PC-9 (cell line): ENCODE measurements around the gene DOC2A. TPM values are rescaled to one million over a fixed set of nuclear protein-coding genes. Genes with fewer than 3 reads are reported as not detected.

Experiments used
- BruUV-seq: library from RNA; stranded (reverse); fragments of 400-500 nt; replicated peaks from 2 replicates; lab custom pipeline; 2021; lab: Mats Ljungman, UMichigan
- CTCF ChIA-PET: fragments of 300-600 bp; sonication (Branson Sonifier 250); formaldehyde crosslinking; loops from one replicate; lab custom pipeline; 2022; ENCODE audit warnings: antibody characterized with exemption; lab: Charles Lee
- POLR2A ChIA-PET: fragments of 300-600 bp; sonication (Branson Sonifier 250); formaldehyde crosslinking; loops from one replicate; lab custom pipeline; 2022; ENCODE audit warnings: antibody characterized with exemption; ENCODE audit not compliant: unreplicated experiment; lab: Charles Lee
- DNase-seq, 2 experiments: peaks; one replicate each; pipeline versions ENCODE4 v3.0.0 to v3.0.0-alpha.2; 2015 to 2022; ENCODE audit warnings: mixed read lengths in 1 of 2
- H2AFZ ChIP-seq: fragments of 200-600 bp; sonication (generic); 2 replicates; pipeline ENCODE4 v1.8.1; 2017; ENCODE audit warnings: antibody characterized with exemption
- H3F3A ChIP-seq: fragments of 200-600 bp; sonication (generic); 2 replicates; pipeline ENCODE4 v1.8.1; 2017; ENCODE audit warnings: antibody characterized with exemption, mild to moderate bottlenecking, low read depth; ENCODE audit not compliant: insufficient read depth
- H3K27ac ChIP-seq: fragments of 200-600 bp; sonication (generic); 2 replicates; pipeline ENCODE4 v1.6.1; 2016; ENCODE audit warnings: mixed run types
- H3K27me3 ChIP-seq: fragments of 200-600 bp; sonication (generic); 2 replicates; pipeline ENCODE4 v1.6.1; 2016; ENCODE audit warnings: low read depth, mixed run types; ENCODE audit not compliant: insufficient read depth
- H3K36me3 ChIP-seq: fragments of 200-600 bp; sonication (generic); 2 replicates; pipeline ENCODE4 v1.6.1; 2016; ENCODE audit warnings: low read depth, mixed run types
- H3K4me1 ChIP-seq: fragments of 200-600 bp; sonication (generic); replicated peaks from 2 replicates; pipeline ENCODE4 v1.6.1; 2016; ENCODE audit warnings: mixed run types; ENCODE audit not compliant: insufficient read depth
- H3K4me2 ChIP-seq: fragments of 200-600 bp; sonication (generic); 2 replicates; pipeline ENCODE4 v1.6.1; 2017; ENCODE audit warnings: mixed run types
- H3K4me3 ChIP-seq: fragments of 200-600 bp; sonication (generic); 2 replicates; pipeline ENCODE4 v1.6.1; 2016; ENCODE audit warnings: mixed run types
- H3K79me2 ChIP-seq: fragments of 200-600 bp; sonication (generic); 2 replicates; pipeline ENCODE4 v1.6.1; 2017; ENCODE audit warnings: low read depth, mixed run types
- H3K9me2 ChIP-seq: fragments of 200-600 bp; sonication (generic); 2 replicates; pipeline ENCODE4 v1.8.1; 2017; ENCODE audit warnings: mild to moderate bottlenecking; ENCODE audit not compliant: insufficient read depth
- H3K9me3 ChIP-seq: fragments of 200-600 bp; sonication (generic); 2 replicates; pipeline ENCODE4 v1.8.1; 2016; ENCODE audit warnings: low read depth; ENCODE audit not compliant: insufficient read depth
- H4K20me1 ChIP-seq: fragments of 200-600 bp; sonication (generic); 2 replicates; pipeline ENCODE4 v1.8.1; 2017; ENCODE audit not compliant: insufficient read depth
- EZH2 ChIP-seq: fragments of 200-600 bp; sonication (generic); IDR thresholded peaks from 2 replicates; pipeline ENCODE4 v1.8.0; 2017; ENCODE audit warnings: antibody characterized with exemption, low read depth
- intact Hi-C: fragments of 100-400 bp; cut with micrococcal nuclease; formaldehyde crosslinking; loops from one replicate; pipeline ENCODE4 v1.10.0; 2022; ENCODE audit not compliant: unreplicated experiment
- total RNA-seq: library from RNA; stranded (reverse); gene quantifications from 2 replicates; pipeline ENCODE4 v1.2.3, GENCODE V29; 2021
- TF ChIP-seq, protein P1 (sequence below): fragments of 200-600 bp; sonication (generic); conservative IDR thresholded peaks from 2 replicates; pipeline ENCODE4 v1.6.1; 2017; ENCODE audit warnings: mixed run types, antibody characterized with exemption, mild to moderate bottlenecking, moderate library complexity

DOC2A gene
- total RNA-seq, 1 experiment from 2014 or later, result 11.0 TPM

DNA sequence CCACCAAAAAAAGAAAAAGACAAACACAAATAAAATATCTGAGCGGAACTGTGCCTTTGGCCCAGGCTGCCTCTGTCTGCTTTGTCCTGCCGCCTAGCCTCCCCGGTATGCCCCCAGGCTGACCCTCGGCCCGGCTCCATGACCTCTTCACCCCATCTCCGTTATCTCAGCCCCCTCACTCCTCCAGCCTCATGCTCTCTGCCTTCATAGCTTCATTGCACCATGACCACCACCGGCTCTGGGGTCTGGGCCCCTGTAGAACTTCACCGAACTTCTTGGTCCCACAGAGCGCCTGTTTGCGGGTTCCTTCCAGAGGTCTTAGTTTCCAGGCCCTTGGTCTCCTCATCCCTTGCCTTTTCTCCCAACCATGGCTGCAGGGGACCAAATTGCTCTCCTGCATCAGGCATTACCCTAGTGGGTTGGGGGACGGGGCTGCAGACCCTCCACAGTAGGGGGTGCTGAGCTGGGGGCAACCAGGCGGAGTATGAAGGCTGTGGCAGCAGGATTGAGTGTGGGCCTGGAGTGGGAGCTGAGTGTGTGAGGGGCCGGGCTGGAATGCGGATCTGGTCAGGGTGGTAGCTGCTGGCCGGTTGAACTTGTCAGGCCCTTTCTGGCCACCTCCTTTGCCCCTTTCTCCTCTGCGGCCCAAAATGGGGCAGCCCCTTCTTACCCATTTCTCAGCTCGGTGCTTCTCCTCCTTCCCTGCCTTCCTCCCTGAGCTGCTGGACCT lies 22.3 kb downstream of the DOC2A start:
- ChIA-PET POLR2A (no interaction called here), CTCF (no interaction called here)
- Histone ChIP-seq H2AFZ (no peak overlapping the region), H3K27ac (no peak overlapping the region), H3K9me2 (no peaks in the 10 kb centered on the region), H3K4me3 (no peak overlapping the region), H3K4me1 (peaks cover 2% of the 10 kb centered on the region; the same call in 1 of the 2 replicates), H3K79me2 (no peaks in the 10 kb centered on the region), H3K27me3 (no peaks in the 10 kb centered on the region), H4K20me1 (no peaks in the 10 kb centered on the region), H3K4me2 (no peak overlapping the region), H3K36me3 (peaks cover 19% of the 10 kb centered on the region), H3K9me3 (no peaks in the 10 kb centered on the region), H3F3A (peaks cover 22% of the 10 kb centered on the region)
- no peak for TF ChIP-seq EZH2
- TF ChIP-seq, protein P1, sequence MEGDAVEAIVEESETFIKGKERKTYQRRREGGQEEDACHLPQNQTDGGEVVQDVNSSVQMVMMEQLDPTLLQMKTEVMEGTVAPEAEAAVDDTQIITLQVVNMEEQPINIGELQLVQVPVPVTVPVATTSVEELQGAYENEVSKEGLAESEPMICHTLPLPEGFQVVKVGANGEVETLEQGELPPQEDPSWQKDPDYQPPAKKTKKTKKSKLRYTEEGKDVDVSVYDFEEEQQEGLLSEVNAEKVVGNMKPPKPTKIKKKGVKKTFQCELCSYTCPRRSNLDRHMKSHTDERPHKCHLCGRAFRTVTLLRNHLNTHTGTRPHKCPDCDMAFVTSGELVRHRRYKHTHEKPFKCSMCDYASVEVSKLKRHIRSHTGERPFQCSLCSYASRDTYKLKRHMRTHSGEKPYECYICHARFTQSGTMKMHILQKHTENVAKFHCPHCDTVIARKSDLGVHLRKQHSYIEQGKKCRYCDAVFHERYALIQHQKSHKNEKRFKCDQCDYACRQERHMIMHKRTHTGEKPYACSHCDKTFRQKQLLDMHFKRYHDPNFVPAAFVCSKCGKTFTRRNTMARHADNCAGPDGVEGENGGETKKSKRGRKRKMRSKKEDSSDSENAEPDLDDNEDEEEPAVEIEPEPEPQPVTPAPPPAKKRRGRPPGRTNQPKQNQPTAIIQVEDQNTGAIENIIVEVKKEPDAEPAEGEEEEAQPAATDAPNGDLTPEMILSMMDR, result no peak
- no peak for DNase-seq
- intact Hi-C loops, result no loop called here
- no TSS peak for BruUV-seq

DNA sequence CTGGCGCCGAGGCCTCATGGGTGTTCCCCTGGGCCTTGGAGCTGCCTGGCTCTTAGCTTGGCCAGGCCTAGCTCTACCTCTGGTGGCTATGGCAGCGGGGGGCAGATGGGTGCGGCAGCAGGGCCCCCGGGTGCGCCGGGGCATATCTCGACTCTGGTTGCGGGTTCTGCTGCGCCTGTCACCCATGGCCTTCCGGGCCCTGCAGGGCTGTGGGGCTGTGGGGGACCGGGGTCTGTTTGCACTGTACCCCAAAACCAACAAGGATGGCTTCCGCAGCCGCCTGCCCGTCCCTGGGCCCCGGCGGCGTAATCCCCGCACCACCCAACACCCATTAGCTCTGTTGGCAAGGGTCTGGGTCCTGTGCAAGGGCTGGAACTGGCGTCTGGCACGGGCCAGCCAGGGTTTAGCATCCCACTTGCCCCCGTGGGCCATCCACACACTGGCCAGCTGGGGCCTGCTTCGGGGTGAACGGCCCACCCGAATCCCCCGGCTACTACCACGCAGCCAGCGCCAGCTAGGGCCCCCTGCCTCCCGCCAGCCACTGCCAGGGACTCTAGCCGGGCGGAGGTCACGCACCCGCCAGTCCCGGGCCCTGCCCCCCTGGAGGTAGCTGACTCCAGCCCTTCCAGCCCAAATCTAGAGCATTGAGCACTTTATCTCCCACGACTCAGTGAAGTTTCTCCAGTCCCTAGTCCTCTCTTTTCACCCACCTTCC lies 23.3 kb downstream of the DOC2A start:
- Histone ChIP-seq H3F3A (peaks cover 20% of the 10 kb centered on the region), H4K20me1 (no peaks in the 10 kb centered on the region), H3K9me3 (no peaks in the 10 kb centered on the region), H3K27me3 (no peaks in the 10 kb centered on the region), H3K9me2 (no peaks in the 10 kb centered on the region), H3K4me3 (no peak overlapping the region), H3K36me3 (peaks cover 21% of the 10 kb centered on the region), H3K79me2 (no peaks in the 10 kb centered on the region), H2AFZ (no peak overlapping the region), H3K4me1 (no peaks in the 10 kb centered on the region), H3K27ac (no peak overlapping the region), H3K4me2 (no peak overlapping the region)
- intact Hi-C loops, result no loop called here
- no TSS peak for BruUV-seq
- TF ChIP-seq, protein P1, result no peak
- TF ChIP-seq EZH2, result no peak
- POLR2A ChIA-PET, result interaction anchor here (0.6 kb wide), 1 partner anchor 197 kb away, joined by 4 read pairs; the partner anchor contains the start of gene KIF22
- CTCF ChIA-PET, result no interaction called here
- no peak for DNase-seq

DNA sequence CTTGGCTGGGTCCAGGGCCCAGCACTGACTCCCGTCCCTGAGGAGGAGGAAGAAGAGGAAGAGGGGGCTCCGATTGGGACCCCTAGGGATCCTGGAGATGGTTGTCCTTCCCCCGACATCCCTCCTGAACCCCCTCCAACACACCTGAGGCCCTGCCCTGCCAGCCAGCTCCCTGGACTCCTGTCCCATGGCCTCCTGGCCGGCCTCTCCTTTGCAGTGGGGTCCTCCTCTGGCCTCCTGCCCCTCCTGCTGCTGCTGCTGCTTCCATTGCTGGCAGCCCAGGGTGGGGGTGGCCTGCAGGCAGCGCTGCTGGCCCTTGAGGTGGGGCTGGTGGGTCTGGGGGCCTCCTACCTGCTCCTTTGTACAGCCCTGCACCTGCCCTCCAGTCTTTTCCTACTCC lies 23.9 kb downstream of the DOC2A start:
- intact Hi-C loops, result no loop called here

More for the DNA sequence above, 23.9 kb downstream of the DOC2A start:
- no peak overlapping the region for H2AFZ ChIP-seq
- no peaks in the 10 kb centered on the region for H3K9me2 ChIP-seq
- peaks cover 14% of the 10 kb centered on the region for H3F3A ChIP-seq
- no peak for TF ChIP-seq EZH2
- TF ChIP-seq, protein P1, result no peak
- H3K79me2 ChIP-seq, result no peaks in the 10 kb centered on the region
- no peak overlapping the region for H3K4me3 ChIP-seq
- POLR2A ChIA-PET, result interaction anchor here (0.6 kb wide), 1 partner anchor 197 kb away, joined by 4 read pairs; the partner anchor contains the start of gene KIF22
- no peak overlapping the region for H3K4me2 ChIP-seq
- no peaks in the 10 kb centered on the region for H3K9me3 ChIP-seq
- CTCF ChIA-PET, result no interaction called here
- H4K20me1 ChIP-seq, result no peaks in the 10 kb centered on the region
- BruUV-seq, result no TSS peak
- no peaks in the 10 kb centered on the region for H3K27me3 ChIP-seq
- no peak for DNase-seq
- H3K27ac ChIP-seq, result no peak overlapping the region
- peaks cover 25% of the 10 kb centered on the region for H3K36me3 ChIP-seq
- no peaks in the 10 kb centered on the region for H3K4me1 ChIP-seq
